T-helper 2 cell treated with Interferon-gamma antibody and Interleukin-4, amounts not matched to agents 100 ng/mL and 5 ng/mL, for 36 hours (primary cell): Measurements from ENCODE around the gene SLC35D1. TPM values are rescaled to one million over a fixed set of nuclear protein-coding genes. Genes with fewer than 3 reads are reported as not detected.

Experiments used
- intact Hi-C: fragments of 100-400 bp; cut with micrococcal nuclease; formaldehyde crosslinking; loops from one replicate; pipeline ENCODE4 v1.15.1; 2023
- total RNA-seq: library from RNA; stranded (reverse); gene quantifications from 2 replicates; pipeline ENCODE4 v1.2.3, GENCODE V29; 2022

The SLC35D1 gene
- total RNA-seq, 1 donor from 2014 or later: 12.9 TPM

DNA sequence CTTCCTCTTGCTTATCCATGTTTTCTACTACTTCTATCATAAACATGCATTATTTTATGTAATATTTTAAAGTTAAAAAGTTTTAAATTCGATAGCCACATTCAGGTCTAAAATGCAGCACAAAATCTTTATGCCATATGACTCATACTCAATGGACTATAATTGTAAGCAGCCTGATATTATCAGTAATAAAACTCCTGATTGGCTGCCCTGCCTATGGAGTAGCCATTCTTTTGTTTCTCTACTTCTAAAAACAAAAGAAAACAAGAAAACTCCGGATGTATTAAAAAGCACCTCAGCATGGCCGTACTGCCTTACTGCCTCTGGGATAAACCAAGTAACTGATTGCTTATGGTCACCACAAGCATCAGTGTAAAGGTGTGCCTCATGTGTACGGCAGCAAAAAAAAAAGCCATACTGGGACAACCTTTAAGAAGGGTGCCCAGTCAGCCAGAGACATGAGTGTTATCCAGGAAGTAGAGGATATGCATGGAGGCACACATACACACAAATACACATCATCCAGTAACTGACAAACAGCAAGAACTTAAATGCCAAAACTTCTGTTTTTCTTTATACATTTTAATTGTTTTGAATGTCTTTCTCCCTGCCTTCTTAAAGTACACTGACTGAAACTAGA lies 9.2 kb downstream of the SLC35D1 start:
- intact Hi-C loops: no loop called here

DNA sequence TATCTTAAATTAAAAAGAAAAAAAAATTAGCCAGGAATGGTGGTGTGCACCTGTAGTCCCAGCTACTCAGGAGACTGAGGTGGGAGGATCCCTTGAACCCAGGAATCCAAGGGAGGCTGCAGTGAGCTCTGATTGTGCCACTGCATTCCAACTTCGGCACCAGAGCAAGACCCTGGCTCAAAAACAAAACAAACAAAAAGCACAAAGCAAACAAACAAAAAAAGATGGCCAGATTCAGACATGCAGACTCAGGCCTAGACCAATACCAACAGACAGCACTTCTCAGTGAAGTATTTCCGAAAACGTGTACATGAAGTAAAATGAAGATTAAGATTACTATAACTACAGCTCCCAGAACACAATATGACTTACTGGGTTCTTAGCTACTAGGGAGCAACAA lies 10.6 kb downstream of the SLC35D1 start:
- intact Hi-C loops: no loop called here

DNA sequence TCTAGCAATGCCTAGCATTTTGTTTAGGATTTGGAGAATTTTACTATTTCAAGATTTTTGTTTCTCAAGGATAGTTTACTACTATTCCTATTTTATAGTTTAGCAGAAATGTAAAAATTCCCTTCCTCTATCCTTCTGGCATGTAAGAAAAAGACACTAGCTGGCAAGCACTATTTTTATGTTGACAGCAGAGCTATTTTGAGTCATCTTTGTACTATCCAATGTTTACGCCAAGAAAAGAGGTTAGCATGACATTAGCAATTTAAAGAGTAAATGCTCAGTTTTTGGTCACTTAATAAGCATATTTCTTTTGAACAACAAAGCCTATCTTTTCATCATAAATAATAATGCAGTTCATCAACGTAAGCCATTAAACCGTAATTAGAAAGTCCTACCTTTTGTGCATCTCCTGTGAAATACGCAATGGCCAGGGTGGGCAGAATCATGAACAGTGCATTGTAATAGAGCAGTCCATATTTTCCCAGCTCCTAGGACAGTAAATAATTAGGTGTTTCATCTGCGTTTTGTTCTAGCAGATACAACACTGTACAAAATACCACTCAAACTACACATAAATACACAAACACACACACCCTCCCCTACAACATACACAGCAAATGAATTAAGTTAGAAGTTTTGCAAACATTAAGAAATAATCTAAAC lies 12.0 kb downstream of the SLC35D1 start:
- intact Hi-C loops: no loop called here

DNA sequence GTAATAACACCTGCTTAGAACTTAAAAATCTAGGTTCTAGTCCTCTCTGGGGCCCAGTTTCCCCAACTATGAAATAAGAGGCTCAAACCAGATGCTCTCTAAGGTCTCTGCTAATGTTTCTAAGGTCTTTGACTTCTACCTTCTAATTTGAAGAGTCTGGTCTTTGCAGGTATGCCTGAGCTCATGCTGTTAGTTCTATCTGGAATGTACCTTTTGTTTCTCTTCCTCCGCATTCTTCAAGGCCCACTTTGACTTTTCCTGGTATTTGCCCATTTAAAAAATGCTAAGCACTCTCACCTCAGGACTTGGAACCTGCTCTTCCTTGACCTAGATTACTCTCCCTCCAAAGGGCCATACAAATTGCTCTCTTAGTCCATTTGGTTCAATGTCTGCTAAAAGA lies 13.5 kb downstream of the SLC35D1 start:
- intact Hi-C loops: no loop called here

DNA sequence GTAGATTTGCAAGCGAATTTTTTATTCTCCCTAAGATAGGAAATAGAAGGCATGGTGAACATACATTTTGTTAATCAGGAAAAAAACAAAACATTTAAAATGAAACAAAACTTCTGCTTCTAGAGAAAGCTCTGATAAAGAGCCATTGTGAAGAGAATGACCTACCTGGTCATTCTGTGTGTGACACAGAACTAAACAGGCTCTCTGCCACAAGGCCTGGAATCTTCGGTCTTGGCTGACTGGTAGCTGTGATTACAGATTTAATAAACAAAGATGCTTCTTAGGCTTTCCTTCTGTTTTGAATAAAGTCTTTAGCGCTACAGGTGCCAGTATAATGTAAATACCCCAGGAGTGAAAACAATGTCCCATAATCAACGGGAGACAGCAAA lies 22.1 kb downstream of the SLC35D1 start:
- intact Hi-C loops: no loop called here

DNA sequence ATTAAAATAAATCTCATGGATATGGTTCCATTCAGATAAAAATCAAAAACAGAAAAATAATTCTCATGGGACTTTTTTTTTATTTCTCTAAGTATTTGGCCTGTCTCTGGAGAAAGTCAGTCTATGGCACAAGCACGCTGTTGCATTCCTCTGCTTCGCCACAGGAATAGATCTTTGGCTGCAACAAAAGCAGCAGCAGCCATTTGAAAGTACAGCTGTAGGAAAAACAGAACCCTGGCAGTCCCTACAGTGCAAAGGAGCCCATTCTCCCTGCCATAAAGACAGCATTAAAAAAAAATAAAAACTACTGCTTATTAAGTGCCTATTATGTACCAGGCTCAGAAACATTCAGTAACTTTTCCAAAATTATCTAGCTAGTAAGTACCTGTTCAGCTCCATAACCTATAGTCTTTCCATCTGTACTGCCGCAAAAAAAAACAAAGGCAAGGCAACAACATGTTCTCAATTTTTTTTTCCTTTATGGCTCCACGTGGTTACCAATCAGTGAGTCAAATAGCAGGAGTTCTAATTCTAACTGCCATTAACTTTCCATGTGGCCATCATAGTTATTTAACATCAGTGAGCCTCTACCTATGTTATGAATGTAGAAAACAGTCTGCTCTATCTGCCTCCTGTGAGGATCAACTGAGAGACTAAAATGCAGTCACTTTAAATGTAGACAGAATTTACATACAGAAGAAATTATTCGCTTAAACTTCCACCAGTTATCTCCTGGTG lies 22.7 kb downstream of the SLC35D1 start:
- intact Hi-C loops: no loop called here

DNA sequence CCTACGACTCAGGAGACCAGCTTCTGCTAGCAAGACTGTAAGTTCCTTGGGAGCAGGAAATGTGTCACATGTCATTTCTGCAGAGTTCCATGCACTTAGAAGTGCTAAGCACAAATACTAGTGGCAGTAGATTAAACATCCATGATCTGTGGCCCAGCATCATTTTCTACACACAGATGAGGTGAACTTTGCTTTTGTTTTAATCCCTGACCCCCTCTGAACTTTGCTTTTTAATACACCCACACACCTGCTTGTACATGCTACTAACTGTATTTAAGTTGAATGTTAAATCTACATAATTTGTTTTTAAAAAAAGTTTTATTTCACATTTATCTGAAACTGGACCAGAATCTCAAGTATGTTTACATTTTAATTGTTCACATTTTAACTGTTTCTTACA lies 24.5 kb downstream of the SLC35D1 start:
- intact Hi-C loops: no loop called here

DNA sequence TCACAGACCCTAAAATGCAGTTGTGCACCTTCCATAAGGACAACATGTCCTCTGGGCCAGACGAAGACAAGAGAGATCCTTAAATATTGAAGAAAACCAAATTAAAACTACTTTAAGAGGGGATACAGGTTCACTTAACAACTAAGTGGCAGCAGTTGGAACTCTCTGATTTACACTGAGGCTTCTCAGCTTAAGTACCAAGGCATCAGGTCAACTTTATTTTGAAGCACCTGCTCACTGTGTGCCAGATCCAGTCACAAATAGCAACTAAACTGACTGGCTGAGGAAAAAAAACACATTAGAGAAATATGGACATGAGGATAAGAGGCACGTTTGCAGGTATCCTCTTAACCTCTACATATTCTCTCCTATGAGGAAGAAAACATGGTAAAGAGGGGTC lies 33.2 kb downstream of the SLC35D1 start:
- intact Hi-C loops: no loop called here

DNA sequence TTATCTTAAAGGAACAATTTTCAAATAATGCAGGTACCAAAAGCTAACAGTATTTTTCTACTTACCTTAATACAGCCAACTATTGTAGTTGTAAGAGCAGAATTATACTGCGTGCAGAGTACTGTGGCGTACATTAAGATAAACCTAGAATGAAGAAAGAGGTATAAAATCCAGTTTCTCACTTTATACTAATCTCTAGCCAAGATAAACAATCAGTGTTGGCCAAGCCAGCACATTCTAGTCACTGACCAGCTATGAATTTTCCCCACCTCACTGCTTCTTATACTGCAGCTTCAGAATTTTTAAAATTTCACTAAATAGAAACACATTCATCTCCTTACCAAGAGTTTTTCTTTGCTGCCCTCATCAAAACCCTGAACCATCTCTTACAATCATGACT lies 33.6 kb downstream of the SLC35D1 start:
- intact Hi-C loops: no loop called here

DNA sequence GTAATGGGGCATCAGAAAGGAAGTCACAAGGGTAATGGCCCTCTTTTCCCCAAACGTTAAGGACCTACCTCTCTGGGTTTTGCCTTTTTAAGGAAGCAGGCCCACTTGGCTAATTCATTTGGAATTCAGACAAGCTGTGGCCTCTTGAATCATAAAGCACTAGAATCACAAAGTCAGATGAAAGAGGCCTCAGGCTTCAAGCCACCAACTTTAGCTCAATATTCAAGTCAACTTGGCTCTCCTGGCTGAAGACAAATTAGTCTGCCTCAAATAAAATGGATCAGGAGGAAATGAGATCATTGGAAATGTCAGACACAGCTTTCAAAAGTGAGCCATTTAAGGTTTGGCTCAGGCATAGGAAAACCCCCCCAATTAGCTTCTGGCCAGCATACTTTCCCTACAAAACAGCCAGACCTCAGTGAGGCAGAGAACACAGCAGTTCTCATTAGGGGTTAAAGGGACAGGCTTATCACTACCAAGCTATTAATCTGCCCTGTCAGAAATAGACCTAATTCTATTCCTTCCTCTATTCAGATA lies 34.3 kb downstream of the SLC35D1 start:
- intact Hi-C loops: no loop called here

DNA sequence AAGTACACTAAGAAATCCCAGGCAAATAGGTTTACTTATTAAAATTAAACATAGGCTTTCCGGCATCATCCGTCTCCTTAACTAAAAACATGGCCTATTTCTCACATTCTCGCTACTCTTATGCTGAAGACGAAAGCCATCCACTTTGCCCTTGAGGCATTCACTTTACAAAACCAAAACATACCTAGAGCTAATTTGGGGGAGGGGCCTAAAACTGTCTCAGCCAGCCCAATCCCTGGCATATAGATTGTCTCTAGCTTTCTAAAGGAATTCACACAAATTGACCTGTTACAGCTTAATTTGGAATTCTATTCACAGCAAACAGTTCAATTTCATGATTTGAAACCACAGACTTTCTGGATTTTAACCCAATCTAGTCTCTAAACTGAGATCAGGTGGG lies 34.8 kb downstream of the SLC35D1 start:
- intact Hi-C loops: no loop called here

DNA sequence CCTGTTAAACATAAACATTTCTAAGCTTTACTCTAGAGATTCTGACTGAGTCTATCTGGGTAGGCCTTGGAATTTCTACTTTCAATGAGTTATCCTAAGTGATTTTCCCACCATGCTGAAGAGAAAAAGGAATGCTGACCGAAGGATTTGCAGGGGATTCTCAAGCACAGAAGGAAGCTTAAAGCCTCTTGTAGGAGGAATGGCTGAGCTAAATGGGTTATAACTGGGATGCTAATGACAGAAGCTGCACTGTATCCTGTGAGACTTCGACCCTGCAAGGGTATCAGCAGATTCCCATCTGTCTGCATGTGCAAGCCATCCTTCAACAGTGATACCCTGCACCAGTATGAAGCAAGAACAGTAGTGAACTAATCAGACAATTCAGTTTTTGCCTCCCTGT lies 35.4 kb downstream of the SLC35D1 start:
- intact Hi-C loops: no loop called here

DNA sequence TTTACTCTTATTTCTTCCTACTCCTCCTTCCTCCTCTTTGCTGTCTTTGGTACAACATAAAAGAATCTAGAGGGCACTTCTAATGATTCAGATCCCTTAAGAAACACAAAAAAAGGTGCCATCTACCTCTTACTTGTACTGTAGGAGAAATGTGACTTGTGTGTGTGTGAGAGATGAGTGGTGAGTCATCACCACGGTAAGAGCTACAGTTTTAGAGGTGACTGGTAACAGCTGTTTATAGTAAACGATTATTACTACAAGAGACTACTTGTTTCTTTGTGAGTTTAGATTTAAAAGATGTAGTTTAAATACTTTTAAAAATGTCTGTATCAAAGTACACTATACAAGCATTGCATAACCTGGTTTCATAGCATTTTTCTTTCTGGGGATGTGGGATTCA lies 40.4 kb downstream of the SLC35D1 start:
- intact Hi-C loops: no loop called here

DNA sequence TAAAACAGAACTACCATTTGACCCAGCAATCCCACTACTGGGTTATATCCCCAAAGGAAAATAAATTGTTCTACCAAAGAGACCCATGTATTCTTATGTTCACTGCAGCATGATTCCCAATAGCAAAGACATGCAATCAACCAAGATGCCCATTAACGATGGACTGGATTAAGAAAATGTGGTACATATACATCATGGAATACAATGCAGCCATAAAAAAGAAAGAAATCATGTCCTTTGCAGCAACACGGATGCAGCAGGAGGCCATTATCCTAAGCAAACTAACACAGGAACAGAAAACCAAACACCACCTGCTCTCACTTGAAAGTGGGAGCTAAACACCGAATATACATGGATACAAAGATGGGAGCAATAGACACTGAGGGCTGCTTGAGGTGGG lies 44.2 kb downstream of the SLC35D1 start:
- intact Hi-C loops: no loop called here

DNA sequence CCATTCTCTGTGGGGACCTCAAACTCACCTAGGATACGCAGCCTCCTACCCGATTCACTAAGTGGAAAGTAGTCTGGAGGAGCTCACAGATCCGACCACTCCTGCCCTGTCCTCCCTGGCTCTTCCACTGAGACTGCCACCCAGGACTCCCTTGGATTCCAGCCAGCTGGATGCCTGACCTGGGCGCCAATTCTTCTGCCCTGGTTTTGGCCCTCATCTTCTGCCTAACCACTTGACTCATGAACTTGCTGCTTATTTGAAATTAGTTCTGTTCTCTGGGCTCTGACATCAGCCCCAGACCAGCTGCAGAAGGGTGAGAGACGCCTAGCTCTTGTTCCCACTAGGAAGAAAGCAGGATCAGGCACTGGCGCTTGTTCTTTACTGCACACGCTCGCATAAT lies 48.9 kb downstream of the SLC35D1 start:
- intact Hi-C loops: no loop called here

DNA sequence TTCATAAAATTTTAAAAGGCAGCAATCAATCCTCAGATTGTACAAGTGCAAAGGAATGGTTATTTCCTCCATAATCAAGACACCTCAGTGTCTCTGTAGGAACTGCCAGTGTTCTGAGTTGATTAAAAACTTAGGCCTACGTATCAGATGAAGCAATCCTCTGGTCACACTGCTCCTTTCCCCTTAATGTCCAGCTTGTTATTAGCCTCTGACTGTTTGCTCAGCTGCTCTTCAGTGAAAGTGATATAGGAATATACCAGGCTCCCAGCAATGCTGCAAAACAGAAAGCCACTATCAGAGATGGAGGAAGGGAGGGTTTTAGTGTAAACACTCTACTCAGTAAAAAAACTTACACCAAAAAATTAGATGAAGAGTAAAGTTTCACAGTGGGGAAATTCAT lies 49.8 kb downstream of the SLC35D1 start:
- intact Hi-C loops: no loop called here

DNA sequence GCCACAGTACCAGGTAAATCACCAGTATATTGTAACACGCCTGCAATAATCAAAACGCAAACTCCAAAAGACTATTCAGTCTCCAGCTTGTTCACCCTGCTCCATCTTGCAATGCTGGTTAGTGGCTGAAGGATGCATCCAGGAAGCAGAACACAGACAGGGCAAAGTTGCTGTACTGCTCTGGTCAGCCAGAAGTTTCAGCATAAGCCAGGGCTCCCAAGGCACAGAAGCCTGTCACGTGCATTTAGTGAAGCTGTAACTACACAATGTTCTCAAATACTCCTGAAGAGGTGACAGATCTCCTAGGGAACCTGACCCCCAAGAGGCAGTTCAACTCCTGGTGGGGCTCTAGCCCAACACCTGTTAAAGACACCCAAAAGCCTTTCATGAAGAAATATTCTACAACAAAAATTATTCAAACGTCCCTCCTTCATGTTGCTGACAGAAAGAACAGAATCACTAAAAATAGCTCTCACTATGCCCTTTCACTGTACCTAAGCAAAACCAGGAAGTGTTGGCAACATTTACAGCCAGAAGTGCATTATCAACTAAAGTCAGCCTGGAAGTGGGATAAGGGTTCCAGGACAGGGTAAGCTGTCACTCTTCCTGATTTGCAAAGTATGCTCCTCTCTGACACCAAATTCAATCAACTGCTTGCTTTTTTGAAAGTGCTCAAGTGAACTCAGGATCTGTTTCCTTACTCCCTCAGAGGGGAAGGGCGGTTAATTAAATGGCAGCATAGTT lies 52.1 kb downstream of the SLC35D1 start:
- intact Hi-C loops: no loop called here

DNA sequence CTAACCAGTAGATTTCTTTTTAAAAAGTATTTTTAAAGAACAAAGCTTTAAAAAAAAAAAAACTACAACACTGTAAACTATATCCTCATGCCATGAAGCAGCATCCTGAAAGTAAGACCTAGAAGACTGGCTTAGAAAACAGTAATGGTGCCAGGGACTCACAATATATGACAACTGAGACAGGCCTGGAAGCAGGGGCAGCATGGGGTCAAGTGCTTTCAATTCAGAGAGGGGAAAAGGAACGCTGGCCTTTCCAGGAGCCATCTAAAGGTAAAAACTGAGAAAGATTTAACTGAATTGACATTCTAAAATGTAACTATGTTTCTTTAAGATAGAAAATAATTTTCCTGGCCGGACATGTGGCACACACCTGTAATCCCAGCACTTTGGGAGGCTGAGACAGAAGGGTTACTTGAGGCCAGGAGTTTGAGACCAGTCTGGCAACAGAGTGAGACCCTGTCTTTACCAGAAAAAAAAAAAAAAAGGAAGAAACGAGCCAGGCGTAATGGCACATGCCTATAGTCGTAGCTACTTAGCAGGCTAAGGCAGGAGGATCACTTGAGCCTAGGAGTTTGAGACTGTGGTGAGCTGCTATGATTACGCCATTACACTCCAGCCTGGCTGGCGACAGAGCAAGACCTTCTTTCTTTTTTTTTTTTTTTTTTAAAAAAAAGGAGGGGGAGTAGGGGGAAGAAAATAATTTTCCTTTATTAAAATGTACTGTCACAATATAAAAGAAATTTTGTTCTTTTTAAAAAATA lies 54.1 kb downstream of the SLC35D1 start:
- intact Hi-C loops: loop anchor here (5.0 kb wide), 2 partner anchors 192 to 337 kb away; no protein-coding TSS in a partner anchor

DNA sequence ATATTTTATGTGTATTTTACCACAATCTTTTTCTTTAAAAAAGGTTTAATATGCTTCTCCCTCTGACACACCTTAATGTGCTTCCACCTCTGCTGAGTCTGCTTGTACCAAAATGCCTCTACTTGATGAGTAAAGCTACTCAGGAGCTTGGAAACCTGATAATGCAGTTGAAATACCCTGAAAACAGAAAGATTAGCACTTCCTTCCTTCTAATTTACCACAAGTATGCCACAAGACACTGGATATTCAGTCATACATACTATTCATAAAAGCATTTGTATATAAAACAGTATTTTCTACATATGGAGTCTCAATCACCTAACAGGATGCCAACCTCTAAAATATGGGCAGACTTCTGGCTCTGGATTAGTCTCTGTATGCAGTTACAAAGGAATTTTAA lies 55.0 kb downstream of the SLC35D1 start:
- intact Hi-C loops: loop anchor here (5.0 kb wide), 2 partner anchors 193 to 338 kb away; no protein-coding TSS in a partner anchor

DNA sequence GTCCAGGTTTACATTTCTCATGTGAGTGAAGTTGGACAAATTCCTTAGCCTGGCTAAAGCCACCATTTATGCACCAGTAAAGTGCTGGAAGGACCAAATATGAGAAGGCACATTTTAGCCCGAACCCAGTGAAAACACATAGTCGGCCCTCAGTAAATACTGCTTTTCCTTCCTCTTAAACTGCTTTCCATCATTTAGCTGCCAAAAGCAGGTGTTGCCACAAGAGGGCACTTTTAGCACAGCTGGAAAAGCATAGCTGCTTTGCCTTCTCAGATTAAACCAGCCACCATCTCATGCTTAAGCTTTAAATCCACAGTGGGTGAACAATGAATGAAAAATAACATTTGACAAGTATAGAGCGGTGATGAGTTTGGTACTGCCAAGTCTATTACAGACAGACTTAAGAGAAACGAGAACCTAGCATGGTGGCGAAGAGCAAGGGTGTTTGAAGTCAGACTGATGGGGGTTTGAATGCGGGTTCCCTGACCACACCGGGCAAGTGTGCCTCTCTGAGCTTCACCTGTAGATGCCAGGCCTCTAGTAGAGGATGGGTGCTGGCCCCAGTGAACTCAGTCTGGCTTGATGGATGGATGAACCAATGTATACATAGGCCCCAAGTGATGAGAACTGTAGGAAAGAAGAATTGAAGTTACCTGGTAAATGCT lies 57.8 kb downstream of the SLC35D1 start:
- intact Hi-C loops: loop anchor here (1.0 to 5.0 kb wide), 8 partner anchors 15 to 504 kb away; partner anchors contain the start of gene SLC35D1
